Left lung (tissue), 10 donors: ENCODE data around the gene PRODH2. TPM values are rescaled to one million over a fixed set of nuclear protein-coding genes. Genes with fewer than 3 reads are reported as not detected.

Experiments
- ATAC-seq: fragments of 200-7000 bp; cut with Tn5 transposase; one replicate; pipeline ENCODE4 v1.9.1; 2020; ENCODE audit warnings: moderate library complexity
- DNase-seq, 4 donors: peaks; one replicate each; pipeline ENCODE4 v3.0.0-alpha.2; 2013 to 2020
- H3K27ac ChIP-seq, 2 donors: fragments of 200-600 bp; sonication (generic) in 1 of 2; one replicate each; pipeline versions ENCODE4 v1.5.0 to v1.8.0; 2020 to 2021
- H3K27me3 ChIP-seq, 2 donors: fragments of 200-600 bp; sonication (generic) in 1 of 2; one replicate each; pipeline versions ENCODE4 v1.5.0 to v1.8.0; 2020 to 2021
- H3K36me3 ChIP-seq, 2 donors: fragments of 200-600 bp; sonication (generic) in 1 of 2; one replicate each; pipeline versions ENCODE4 v1.5.0 to v1.8.0; 2020 to 2021
- H3K4me1 ChIP-seq, 2 donors: fragments of 200-600 bp; one replicate each; pipeline ENCODE4 v1.8.0; 2021
- H3K4me3 ChIP-seq, 2 donors: fragments of 200-600 bp; sonication (generic) in 1 of 2; one replicate each; pipeline versions ENCODE4 v1.5.0 to v1.8.0; 2020 to 2021; ENCODE audit warnings: mild to moderate bottlenecking in 1 of 2
- H3K9me3 ChIP-seq, 2 donors: fragments of 200-600 bp; sonication (generic) in 1 of 2; one replicate each; pipeline versions ENCODE4 v1.5.0 to v1.8.0; 2020 to 2021
- CTCF ChIP-seq, 2 donors: fragments of 200-600 bp; sonication (generic) in 1 of 2; IDR thresholded peaks; one replicate each; pipeline versions ENCODE4 v1.5.0 to v1.8.0; 2021; ENCODE audit warnings: antibody characterized with exemption in 2 of 2
- intact Hi-C, 2 donors: fragments of 100-400 bp; cut with DNase I; formaldehyde crosslinking; loops; one replicate each; pipeline versions ENCODE4 v1.11.2 to v1.14.2; 2022
- polyA plus RNA-seq, 6 donors: library from polyadenylated mRNA; unstranded; fragments of 120-200 nt; gene quantifications; one replicate each; pipeline ENCODE4 v1.2.1, GENCODE V29; 2013; ENCODE audit not compliant: insufficient read length in 6 of 6
- total RNA-seq, 2 donors: library from RNA; stranded (reverse); fragmentation: NEBNext Ultra II Directional; extraction: Animal tissue kit (Norgen Biotek cat#: 25700); gene quantifications; one replicate each; pipeline ENCODE4 v1.2.1, GENCODE V29; 2021
- donor health status: DM: no; HTN: yes; CAD: no.
- donor health status: DM: no; HTN: no; CAD: no.

The PRODH2 gene
- total and polyA plus RNA-seq, 8 donors: 0.15 to 0.31 (median 0.16) TPM; not detected in 5

DNA sequence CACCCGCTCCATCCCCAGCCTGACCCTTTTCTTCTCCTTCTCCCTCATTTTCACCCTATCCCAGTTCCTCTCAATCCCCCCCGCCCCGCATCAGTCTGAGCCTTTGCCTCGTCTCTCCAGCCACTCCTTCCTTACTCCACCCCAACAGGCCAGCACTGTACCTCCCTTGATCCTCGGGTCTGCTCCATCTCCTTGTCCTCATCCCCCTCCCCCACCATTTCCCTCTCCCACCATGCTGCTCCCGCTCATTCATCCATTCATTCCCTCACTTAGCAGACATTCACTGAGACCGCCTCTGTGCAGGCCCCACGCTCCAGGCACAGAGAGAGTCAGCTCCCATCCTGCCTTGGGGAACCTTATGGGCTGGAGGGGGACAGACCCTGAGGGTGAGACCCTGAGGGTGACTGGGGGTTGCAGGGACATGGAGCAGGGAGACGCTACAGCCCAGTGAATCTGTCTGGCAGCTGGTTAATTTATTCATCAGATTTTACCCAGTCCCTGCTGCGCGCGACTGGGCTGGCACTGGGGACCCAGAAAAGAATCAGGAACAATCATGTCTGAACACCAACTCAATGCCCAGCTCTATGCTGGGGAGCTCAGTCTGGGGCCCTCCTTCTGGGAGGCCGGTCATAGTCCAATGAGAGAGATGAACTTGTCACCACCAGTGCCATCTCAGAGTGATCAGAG, 36.4 kb downstream of the PRODH2 start:
- Histone ChIP-seq H3K4me1 (peaks cover 0 to 17% of the 10 kb centered on the region in 2 donors), H3K27ac (no peak overlapping the region), H3K36me3 (peaks cover 0 to 25% of the 10 kb centered on the region in 2 donors), H3K9me3 (no peaks in the 10 kb centered on the region), H3K27me3 (no peaks in the 10 kb centered on the region), H3K4me3 (peak overlapping the region; percentile 86 to 93)
- intact Hi-C loops: no loop called here
- no peak for TF ChIP-seq CTCF (IDR thresholded peaks at IDR 0.05)
- ATAC-seq (no peak), DNase-seq (no peak)

GRCh38 chr19:35775298-35776101, 37.1 kb downstream of the PRODH2 start, which contains the start of gene ARHGAP33:
TSS of gene ARHGAP33 (plus strand) at chr19:35775564. CDS start at chr19:35775659, 95 bp downstream.
- ATAC-seq: peak; percentile 99
- Histone ChIP-seq H3K4me3 (peak within 1 kb of the TSS; percentile 86 to 93), H3K27me3 (no peaks in the 10 kb centered on the region), H3K27ac (peak within 1 kb of the TSS in 1 of 2 donors; percentile 41), H3K36me3 (peaks cover 0 to 17% of the 10 kb centered on the region in 2 donors), H3K9me3 (no peaks in the 10 kb centered on the region), H3K4me1 (peaks cover 0 to 17% of the 10 kb centered on the region in 2 donors)
- peak; percentile 96 to 99 (median 98) for DNase-seq
- TF ChIP-seq CTCF (IDR thresholded peaks at IDR 0.05): no peak
- intact Hi-C loops: no loop called here

DNA sequence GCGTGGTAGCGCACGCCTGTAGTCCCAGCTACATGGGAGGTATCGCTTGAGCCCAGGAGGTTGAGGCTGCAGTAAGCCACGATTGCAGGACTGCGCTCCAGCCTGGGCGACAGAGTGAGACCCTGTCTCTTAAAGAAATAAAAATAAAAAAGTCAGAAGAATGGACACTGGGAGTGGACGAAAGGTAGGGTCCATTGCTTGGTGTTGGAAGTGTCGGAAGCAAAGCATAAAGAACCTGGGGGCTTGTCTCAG, 37.7 kb downstream of the PRODH2 start:
- Histone ChIP-seq H3K4me3 (peak overlapping the region; percentile 86 to 93), H3K9me3 (no peaks in the 10 kb centered on the region), H3K27ac (no peak overlapping the region), H3K4me1 (peaks cover 0 to 17% of the 10 kb centered on the region in 2 donors), H3K27me3 (no peaks in the 10 kb centered on the region), H3K36me3 (peaks cover 0 to 12% of the 10 kb centered on the region in 2 donors)
- DNase-seq (no peak), ATAC-seq (peak; percentile 5)
- no peak for TF ChIP-seq CTCF (IDR thresholded peaks at IDR 0.05)
- intact Hi-C loops: no loop called here

DNA sequence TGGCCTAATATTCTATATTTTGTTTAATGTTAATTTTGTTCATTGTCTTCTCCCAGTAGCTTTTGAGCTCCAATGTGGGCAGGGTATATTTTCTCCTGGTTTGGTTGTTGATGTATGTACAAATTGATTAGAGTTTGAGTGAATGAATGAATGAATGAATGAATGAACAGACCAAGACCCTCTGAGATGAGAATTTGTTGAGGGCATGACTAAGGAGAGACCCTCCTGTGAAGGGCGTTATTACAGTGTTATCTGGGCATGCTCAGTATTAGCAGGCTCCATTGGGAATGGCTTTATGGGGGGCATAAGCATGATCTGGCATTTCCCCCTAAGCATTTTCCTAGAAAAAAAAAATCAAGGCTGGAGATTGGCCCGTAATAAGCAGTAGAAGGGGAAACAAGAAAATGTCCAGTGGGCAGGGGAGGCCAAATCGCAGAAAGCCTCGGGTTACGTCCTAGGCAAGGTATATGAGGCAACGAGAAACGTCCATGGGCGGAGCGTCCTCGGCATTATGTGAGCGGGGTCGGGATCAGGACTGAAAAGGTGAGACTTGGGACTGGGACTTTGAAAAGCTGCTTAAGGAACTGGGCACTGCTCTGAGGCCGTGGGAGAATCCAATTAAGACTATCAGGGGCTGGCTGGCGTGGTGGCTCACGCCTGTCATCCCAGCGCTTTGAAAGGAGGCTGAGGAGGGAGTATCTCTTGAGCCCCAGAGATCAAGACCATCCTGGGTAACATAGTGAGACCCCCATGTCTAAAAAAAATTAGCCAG, 38.2 kb downstream of the PRODH2 start:
- intact Hi-C loops: no loop called here
- ATAC-seq: no peak
- peak overlapping the region; percentile 86 to 93 for H3K4me3 ChIP-seq

More for the DNA sequence above, 38.2 kb downstream of the PRODH2 start:
- no peak for DNase-seq
- H3K27ac ChIP-seq: no peak overlapping the region
- H3K27me3 ChIP-seq: no peaks in the 10 kb centered on the region
- no peaks in the 10 kb centered on the region for H3K9me3 ChIP-seq
- peaks cover 0 to 11% of the 10 kb centered on the region in 2 donors for H3K36me3 ChIP-seq
- peaks cover 0 to 17% of the 10 kb centered on the region in 2 donors for H3K4me1 ChIP-seq
- no peak for TF ChIP-seq CTCF (IDR thresholded peaks at IDR 0.05)
